DMS114 treated with DMSO at 0.1 percent for 48 hours (cell line): ENCODE measurements around the gene SYT2.
"Not testable (repeated sequence)": the region's sequence is repeated elsewhere in the genome, so short reads cannot be mapped to it uniquely, and the experiment has no call there.

Experiments used
- DNase-seq: peaks from one replicate; lab custom pipeline; 2025; ENCODE audit not compliant: unreplicated experiment; lab: John Stamatoyannopoulos, UW

SYT2 gene

DNA sequence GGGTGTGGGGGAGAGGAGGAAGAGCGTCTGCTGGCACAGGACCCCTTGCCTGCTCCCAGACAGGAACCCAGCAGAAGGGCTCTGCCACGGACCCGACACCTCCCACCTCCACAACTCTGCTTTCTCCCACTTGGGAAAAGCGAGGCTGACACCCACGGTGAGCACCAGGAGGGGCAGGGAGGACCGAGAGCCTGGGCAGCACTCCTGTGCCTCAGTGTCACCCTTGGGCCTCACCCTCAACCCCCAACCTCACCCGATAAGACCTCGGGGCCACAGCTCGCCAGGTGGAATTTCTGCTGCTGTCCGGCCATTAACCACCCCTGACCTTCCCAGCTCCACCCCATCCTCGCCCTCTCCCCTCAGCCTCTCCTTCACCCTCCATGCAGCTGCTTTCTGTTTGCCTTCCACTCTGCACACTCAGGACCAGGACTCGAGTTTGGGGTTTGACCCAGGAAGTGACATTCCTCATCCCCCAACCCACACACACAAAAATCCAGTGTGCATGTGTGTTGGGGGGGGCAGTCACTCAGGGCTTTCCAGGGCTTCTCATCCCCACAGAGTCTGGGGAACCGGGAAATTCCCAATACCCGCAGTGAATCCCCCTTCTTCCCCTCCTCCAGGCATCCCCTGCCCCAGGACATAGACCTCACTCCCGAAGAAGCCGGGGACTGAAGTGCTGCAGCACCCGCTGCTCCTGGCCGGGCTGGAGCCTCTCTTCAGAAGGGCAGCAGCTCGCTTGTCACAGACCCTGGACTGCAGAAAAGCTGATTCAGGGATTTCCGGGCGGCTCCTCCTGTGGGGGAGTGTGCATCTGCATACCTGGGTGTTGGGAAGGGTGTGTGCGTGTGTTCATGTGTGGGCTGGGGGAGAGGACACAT lies 65.8 kb downstream of the SYT2 start:
- no peak for DNase-seq

DNA sequence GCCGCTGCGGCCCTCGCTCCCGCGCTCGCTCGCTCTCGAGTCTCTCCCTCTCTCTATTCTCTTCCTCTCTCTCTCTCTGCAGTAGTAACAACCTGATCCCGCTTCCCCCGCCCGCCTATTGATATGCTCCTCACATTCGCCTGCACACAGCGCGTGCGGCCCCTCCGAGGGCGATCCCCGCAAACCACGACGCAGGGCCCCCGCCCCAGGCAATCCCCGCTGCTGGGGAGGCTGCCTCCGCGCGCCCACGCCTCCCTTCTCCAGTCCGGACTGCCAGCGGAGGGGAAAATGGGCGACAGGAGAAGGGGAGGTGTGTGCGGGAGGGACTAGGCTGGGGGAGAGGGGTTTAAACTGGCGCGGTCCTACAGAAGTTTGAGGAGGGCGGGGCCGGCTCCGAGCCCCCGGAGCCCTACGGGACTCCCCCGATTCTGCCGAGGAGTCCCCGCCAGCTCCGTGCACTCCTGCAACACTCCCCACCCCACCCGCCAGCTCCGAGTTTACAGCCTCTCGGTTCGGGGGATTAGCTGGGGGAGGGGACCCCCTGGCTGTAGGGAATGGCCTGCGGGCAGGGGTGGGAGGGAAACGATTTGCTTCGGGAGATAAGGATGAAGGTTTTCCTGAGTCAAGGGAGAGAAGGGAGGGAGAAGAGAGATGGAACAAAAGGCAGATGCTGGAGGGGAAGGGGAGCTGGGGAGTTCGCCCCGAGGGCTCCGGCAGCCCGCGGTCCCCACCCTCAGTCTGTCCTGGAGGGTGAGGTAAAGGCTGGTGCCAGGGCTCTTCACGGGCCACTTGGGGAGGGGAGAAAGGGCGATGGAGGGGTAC lies 66.6 kb downstream of the SYT2 start:
- no peak for DNase-seq

GRCh38 chr1:202642619-202643291 lies 67.5 kb downstream of the SYT2 start:
- no peak for DNase-seq

- no peak for DNase-seq
These were observed 68.0 kb downstream of the SYT2 start for GRCh38 chr1:202642212-202642611.

- DNase-seq, result no peak
These were observed 70.8 kb downstream of the SYT2 start for GRCh38 chr1:202639500-202639899.

GRCh38 chr1:202638701-202639305 lies 71.5 kb downstream of the SYT2 start:
- DNase-seq, result not testable (repeated sequence)

DNA sequence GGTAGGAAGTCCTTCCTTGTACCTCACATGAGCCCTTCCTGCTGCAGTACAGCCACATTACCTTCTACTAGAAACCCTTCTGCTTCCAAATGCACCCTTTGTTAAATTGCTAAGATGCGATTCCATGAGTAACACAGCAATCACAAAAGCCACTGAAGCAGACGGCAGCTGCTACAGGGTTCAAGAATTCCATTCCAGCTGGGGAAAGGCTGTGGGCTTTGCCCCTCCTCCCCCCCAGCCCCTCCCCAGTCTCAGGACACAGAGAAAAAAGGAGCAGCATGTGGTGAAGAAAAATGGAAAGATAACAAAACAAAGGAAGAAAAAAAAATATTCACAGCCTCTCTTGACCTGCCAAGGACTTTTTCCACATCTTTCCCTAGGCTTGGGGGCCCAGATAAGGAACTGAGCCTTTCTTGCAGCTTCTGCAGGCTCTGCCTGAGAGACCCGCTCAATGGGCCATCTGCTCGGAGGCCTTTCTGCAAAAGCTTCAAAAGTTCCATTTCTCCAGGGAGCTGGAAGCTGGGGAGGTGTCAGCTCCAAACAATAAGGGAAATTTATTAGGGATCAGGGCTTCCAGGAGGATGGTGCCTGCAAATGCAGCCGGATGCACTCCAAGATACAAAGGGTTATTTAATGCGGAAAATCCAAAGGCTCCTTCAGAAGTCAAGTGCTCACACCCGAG lies 72.1 kb downstream of the SYT2 start:
- DNase-seq, result no peak

- DNase-seq, result not testable (repeated sequence)
These were observed 72.8 kb downstream of the SYT2 start for GRCh38 chr1:202637321-202638018.

DNA sequence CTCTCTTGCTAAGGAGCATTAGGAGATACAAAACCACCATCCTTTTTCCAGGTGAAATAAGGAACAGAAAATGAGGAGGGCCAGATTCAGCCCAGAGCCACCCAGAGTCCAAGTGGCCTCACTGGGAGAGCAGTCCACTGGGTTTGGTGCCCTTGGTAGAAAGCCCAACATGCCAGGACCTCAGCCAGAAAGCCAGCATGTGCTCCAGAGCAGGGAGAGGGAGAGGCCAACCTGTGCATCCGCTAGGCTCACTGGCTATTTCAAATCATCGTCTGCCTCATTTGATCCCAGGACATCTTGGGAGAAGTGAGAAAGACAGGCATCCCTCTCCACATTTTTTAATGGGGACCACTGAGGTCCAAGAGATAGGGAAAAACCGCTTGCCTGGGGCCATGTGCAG lies 74.1 kb downstream of the SYT2 start:
- DNase-seq, result not testable (repeated sequence)

- no peak for DNase-seq
These were observed 78.0 kb downstream of the SYT2 start for GRCh38 chr1:202632241-202632640.

GRCh38 chr1:202631076-202631923 lies 79.0 kb downstream of the SYT2 start:
- DNase-seq, result no peak

DNA sequence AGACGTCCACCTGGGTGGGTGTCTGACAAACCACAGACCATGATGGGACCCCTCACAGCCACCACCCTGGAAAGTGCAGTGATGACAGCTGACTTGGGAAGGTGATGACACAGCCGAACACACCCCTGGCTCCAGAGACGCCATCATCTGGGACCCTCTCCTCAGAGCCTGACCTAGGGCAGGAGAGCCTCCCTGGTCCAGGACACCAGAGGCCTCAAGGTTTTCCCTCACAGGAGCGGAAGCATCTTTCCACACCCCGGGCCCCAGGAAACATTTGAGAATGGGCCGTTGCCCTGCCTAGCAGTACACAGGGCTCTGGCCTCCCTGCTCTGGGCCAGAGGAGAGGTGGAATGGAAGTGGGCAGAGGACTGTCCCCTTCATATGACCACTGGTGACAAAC lies 79.7 kb downstream of the SYT2 start:
- DNase-seq, result no peak

GRCh38 chr1:202630096-202630495 lies 80.2 kb downstream of the SYT2 start:
- not testable (repeated sequence) for DNase-seq

DNA sequence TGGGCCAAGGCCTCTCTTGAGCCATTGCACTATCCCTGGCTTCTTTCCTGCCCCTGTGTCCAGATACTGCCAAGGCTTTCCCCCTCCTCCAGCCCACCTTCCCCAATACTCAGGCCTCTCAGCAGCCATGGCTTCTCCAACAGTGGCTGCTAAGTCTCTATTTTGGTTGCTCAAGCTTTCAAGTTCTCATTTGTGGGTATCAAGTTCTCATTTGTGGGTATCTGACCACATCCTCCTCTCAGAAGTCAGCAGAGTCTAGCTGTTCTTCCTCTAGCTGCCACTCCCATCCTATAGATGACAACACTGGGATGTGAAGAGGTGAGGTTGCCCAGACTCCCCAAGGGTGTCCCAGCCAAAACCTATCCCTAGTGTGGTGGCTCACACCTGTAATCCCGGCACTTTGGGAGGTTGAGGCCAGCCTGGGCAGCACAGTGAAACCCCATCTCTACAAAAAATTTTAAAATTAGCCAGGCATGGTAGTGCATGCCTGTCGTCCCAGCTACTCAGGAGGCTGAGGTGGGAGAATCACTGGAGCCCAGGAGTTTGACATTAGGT lies 80.9 kb downstream of the SYT2 start:
- DNase-seq, result not testable (repeated sequence)

- no peak for DNase-seq
These were observed 81.5 kb downstream of the SYT2 start for GRCh38 chr1:202628646-202629215.

GRCh38 chr1:202627841-202628565 lies 82.3 kb downstream of the SYT2 start:
- no peak for DNase-seq

DNA sequence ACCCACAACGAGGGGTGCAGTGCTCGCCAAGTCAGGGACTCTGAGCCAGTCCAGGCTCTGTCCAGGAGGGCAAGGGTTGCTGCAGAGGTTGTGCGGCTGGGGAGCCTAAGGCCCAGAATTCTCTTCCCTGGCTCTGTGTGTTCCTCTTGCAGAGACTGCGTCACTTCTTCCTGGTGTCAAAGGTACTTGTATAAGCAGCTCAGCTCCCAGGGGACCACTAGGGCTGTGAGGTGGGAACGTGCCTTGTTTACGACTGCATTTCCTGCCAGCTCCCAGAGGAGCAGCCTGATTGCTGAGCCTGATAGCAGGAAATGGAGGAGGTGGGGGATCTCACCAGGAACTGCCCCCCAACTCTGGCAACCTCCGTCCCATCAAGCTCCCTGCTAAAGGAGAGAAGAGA lies 83.2 kb downstream of the SYT2 start:
- not testable (repeated sequence) for DNase-seq
